ENCODE data around the gene DBP.

DNA sequence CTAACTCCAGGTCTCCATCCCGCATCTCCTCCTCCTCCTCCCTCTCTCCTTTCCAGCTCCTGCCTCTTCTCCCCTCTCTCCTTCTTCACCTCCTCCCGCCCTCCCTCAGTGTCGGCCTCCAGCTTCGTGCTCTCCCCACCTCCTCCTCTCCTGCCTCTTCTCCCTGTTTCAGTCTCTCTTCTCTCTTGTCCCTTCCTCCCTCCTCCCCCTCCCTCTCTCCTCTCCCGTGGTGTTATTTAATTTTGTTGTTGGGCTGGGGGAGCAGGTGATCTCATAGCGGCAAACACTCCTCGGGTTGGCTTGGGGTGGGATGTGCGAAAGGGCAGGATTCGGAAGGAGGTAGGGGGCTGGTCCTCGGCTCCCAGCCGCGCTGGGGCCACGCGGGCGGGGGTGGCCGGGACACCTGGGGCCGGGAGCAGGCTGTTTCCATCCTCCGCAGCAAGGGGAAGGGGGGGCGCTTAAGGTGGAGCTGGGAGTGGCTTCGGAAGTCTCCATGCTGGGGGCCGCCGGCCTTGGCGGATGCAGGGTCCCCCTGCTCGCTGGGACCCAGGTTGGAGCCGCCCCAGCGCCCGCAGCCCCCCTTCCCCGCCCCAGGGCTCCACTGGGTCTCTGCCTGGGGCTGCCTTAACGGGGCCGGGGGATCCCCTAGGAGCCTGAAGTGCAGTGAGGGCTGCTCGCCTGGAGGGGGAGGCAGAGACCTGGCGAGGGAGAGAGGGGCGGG, 9.0 kb upstream of the DBP start, which contains the start of gene CA11:
- TF ChIP-seq, protein P1, sequence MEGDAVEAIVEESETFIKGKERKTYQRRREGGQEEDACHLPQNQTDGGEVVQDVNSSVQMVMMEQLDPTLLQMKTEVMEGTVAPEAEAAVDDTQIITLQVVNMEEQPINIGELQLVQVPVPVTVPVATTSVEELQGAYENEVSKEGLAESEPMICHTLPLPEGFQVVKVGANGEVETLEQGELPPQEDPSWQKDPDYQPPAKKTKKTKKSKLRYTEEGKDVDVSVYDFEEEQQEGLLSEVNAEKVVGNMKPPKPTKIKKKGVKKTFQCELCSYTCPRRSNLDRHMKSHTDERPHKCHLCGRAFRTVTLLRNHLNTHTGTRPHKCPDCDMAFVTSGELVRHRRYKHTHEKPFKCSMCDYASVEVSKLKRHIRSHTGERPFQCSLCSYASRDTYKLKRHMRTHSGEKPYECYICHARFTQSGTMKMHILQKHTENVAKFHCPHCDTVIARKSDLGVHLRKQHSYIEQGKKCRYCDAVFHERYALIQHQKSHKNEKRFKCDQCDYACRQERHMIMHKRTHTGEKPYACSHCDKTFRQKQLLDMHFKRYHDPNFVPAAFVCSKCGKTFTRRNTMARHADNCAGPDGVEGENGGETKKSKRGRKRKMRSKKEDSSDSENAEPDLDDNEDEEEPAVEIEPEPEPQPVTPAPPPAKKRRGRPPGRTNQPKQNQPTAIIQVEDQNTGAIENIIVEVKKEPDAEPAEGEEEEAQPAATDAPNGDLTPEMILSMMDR (IDR thresholded peaks at IDR 0.05), result peak; percentile 94 to 96 (median 94)
- peak in 1 of 2 donors; percentile 50 for TF ChIP-seq POLR2A (IDR thresholded peaks at IDR 0.05)
